Left ventricle myocardium inferior (tissue), 1 donor: ENCODE measurements around the gene MOV10L1. TPM values are rescaled to one million over a fixed set of nuclear protein-coding genes. Genes with fewer than 3 reads are reported as not detected.

ENCODE experiments used
- DNase-seq: peaks from one replicate; pipeline ENCODE4 v3.0.0-alpha.2; 2020
- H3K27ac ChIP-seq: fragments of 200-600 bp; replicated peaks from 2 replicates; pipeline ENCODE4 v1.8.0; 2021
- H3K27me3 ChIP-seq: fragments of 200-600 bp; 2 replicates; pipeline ENCODE4 v1.8.0; 2021; ENCODE audit warnings: low read depth
- H3K36me3 ChIP-seq: fragments of 200-600 bp; 2 replicates; pipeline ENCODE4 v1.8.0; 2021
- H3K4me1 ChIP-seq: fragments of 200-600 bp; 2 replicates; pipeline ENCODE4 v1.8.0; 2021
- H3K4me3 ChIP-seq: fragments of 200-600 bp; 2 replicates; pipeline ENCODE4 v1.8.0; 2021; ENCODE audit warnings: mild to moderate bottlenecking, moderate library complexity
- H3K9me3 ChIP-seq: fragments of 200-600 bp; replicated peaks from 2 replicates; pipeline ENCODE4 v1.8.0; 2021
- CTCF ChIP-seq: fragments of 200-600 bp; IDR thresholded peaks from 2 replicates; pipeline ENCODE4 v1.8.0; 2021; ENCODE audit warnings: antibody characterized with exemption, mild to moderate bottlenecking, borderline replicate concordance
- intact Hi-C: fragments of 100-400 bp; cut with micrococcal nuclease; formaldehyde crosslinking; loops from one replicate; pipeline ENCODE4 v1.11.0; 2022
- total RNA-seq: library from RNA; stranded (reverse); fragmentation: NEBNext Ultra II Directional; extraction: Animal tissue kit (Norgen Biotek cat#: 25700); gene quantifications from one replicate; pipeline ENCODE4 v1.2.1, GENCODE V29; 2021
- donor health status: DM: no; HTN: yes; CAD: no; lungs with severe emphysema.

The MOV10L1 gene
- total RNA-seq, 1 donor from 2014 or later: 0.49 TPM

- H3K36me3 ChIP-seq: no peaks in the 10 kb centered on the region
- TF ChIP-seq CTCF: no peak
- H3K9me3 ChIP-seq: no peaks in the 10 kb centered on the region
- H3K27ac ChIP-seq: no peak within 1 kb of the TSS
- H3K4me3 ChIP-seq: peak within 1 kb of the TSS; percentile 61
- peaks cover 13% of the 10 kb centered on the region for H3K4me1 ChIP-seq
- DNase-seq: no peak
- H3K27me3 ChIP-seq: peaks cover 66% of the 10 kb centered on the region
- intact Hi-C loops: no loop called here
Measured at GRCh38 chr22:50170453-50171318, 80.9 kb downstream of the MOV10L1 start, which contains the start of gene PANX2. Gene PANX2, plus strand, starts transcription at chr22:50170731. Its CDS starts 0 bp downstream, at chr22:50170731.

- no peak overlapping the region for H3K27ac ChIP-seq
- no peak for DNase-seq
- no peaks in the 10 kb centered on the region for H3K9me3 ChIP-seq
- intact Hi-C loops: no loop called here
- TF ChIP-seq CTCF: no peak
- H3K4me3 ChIP-seq: no peak overlapping the region
- peaks cover 13% of the 10 kb centered on the region for H3K4me1 ChIP-seq
- H3K27me3 ChIP-seq: peaks cover 74% of the 10 kb centered on the region
- H3K36me3 ChIP-seq: no peaks in the 10 kb centered on the region
Measured at GRCh38 chr22:50171319-50171964, 81.6 kb downstream of the MOV10L1 start.

GRCh38 chr22:50171965-50172421 lies 82.2 kb downstream of the MOV10L1 start:
- Histone ChIP-seq H3K27me3 (peaks cover 80% of the 10 kb centered on the region), H3K9me3 (no peaks in the 10 kb centered on the region), H3K27ac (no peak overlapping the region), H3K4me3 (no peak overlapping the region), H3K4me1 (peaks cover 13% of the 10 kb centered on the region), H3K36me3 (no peaks in the 10 kb centered on the region)
- DNase-seq: no peak
- intact Hi-C loops: no loop called here
- TF ChIP-seq CTCF: no peak

- no peak for DNase-seq
- H3K9me3 ChIP-seq: no peaks in the 10 kb centered on the region
- no peak overlapping the region for H3K27ac ChIP-seq
- no peak for TF ChIP-seq CTCF
- no peaks in the 10 kb centered on the region for H3K36me3 ChIP-seq
- H3K4me1 ChIP-seq: peaks cover 13% of the 10 kb centered on the region
- H3K4me3 ChIP-seq: no peak overlapping the region
- H3K27me3 ChIP-seq: peaks cover 94% of the 10 kb centered on the region
- intact Hi-C loops: no loop called here
Measured at GRCh38 chr22:50173311-50173982, 83.6 kb downstream of the MOV10L1 start.

GRCh38 chr22:50173983-50174355 lies 84.2 kb downstream of the MOV10L1 start:
- intact Hi-C loops: no loop called here
- H3K27me3 ChIP-seq: peaks cover 94% of the 10 kb centered on the region
- no peaks in the 10 kb centered on the region for H3K9me3 ChIP-seq
- peaks cover 13% of the 10 kb centered on the region for H3K4me1 ChIP-seq
- no peaks in the 10 kb centered on the region for H3K36me3 ChIP-seq
- H3K27ac ChIP-seq: no peak overlapping the region
- DNase-seq: no peak
- H3K4me3 ChIP-seq: no peak overlapping the region
- no peak for TF ChIP-seq CTCF
